ENCODE results near the gene MIOS.

The MIOS gene

GRCh38 chr7:7620644-7621210, 54.0 kb downstream of the MIOS start (continued):
- TF ChIP-seq, protein P1, sequence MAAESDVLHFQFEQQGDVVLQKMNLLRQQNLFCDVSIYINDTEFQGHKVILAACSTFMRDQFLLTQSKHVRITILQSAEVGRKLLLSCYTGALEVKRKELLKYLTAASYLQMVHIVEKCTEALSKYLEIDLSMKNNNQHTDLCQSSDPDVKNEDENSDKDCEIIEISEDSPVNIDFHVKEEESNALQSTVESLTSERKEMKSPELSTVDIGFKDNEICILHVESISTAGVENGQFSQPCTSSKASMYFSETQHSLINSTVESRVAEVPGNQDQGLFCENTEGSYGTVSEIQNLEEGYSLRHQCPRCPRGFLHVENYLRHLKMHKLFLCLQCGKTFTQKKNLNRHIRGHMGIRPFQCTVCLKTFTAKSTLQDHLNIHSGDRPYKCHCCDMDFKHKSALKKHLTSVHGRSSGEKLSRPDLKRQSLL (tag by site-specific recombination; IDR thresholded peaks at IDR 0.05) = no peak
- no peak for TF ChIP-seq ZNF24 (tag by site-specific recombination; IDR thresholded peaks at IDR 0.05)
- no peak for TF ChIP-seq SCRT2 (tag by site-specific recombination; IDR thresholded peaks at IDR 0.05)
- no peak for TF ChIP-seq ZNF223 (tag by site-specific recombination; IDR thresholded peaks at IDR 0.05)
- TF ChIP-seq ZNF184 (tag by site-specific recombination; IDR thresholded peaks at IDR 0.05) = no peak
- TF ChIP-seq, protein P2, sequence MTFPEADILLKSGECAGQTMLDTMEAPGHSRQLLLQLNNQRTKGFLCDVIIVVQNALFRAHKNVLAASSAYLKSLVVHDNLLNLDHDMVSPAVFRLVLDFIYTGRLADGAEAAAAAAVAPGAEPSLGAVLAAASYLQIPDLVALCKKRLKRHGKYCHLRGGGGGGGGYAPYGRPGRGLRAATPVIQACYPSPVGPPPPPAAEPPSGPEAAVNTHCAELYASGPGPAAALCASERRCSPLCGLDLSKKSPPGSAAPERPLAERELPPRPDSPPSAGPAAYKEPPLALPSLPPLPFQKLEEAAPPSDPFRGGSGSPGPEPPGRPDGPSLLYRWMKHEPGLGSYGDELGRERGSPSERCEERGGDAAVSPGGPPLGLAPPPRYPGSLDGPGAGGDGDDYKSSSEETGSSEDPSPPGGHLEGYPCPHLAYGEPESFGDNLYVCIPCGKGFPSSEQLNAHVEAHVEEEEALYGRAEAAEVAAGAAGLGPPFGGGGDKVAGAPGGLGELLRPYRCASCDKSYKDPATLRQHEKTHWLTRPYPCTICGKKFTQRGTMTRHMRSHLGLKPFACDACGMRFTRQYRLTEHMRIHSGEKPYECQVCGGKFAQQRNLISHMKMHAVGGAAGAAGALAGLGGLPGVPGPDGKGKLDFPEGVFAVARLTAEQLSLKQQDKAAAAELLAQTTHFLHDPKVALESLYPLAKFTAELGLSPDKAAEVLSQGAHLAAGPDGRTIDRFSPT (tag by site-specific recombination; IDR thresholded peaks at IDR 0.05) = no peak
- TF ChIP-seq ZNF654 (tag by site-specific recombination; IDR thresholded peaks at IDR 0.05; ENCODE audit: low read depth) = no peak
- no peak for TF ChIP-seq BCL6B (tag by site-specific recombination; IDR thresholded peaks at IDR 0.05)
- TF ChIP-seq ZNF626 (tag by site-specific recombination; IDR thresholded peaks at IDR 0.05) = no peak
- TF ChIP-seq, protein P3, sequence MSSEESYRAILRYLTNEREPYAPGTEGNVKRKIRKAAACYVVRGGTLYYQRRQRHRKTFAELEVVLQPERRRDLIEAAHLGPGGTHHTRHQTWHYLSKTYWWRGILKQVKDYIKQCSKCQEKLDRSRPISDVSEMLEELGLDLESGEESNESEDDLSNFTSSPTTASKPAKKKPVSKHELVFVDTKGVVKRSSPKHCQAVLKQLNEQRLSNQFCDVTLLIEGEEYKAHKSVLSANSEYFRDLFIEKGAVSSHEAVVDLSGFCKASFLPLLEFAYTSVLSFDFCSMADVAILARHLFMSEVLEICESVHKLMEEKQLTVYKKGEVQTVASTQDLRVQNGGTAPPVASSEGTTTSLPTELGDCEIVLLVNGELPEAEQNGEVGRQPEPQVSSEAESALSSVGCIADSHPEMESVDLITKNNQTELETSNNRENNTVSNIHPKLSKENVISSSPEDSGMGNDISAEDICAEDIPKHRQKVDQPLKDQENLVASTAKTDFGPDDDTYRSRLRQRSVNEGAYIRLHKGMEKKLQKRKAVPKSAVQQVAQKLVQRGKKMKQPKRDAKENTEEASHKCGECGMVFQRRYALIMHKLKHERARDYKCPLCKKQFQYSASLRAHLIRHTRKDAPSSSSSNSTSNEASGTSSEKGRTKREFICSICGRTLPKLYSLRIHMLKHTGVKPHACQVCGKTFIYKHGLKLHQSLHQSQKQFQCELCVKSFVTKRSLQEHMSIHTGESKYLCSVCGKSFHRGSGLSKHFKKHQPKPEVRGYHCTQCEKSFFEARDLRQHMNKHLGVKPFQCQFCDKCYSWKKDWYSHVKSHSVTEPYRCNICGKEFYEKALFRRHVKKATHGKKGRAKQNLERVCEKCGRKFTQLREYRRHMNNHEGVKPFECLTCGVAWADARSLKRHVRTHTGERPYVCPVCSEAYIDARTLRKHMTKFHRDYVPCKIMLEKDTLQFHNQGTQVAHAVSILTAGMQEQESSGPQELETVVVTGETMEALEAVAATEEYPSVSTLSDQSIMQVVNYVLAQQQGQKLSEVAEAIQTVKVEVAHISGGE (tag by site-specific recombination; conservative IDR thresholded peaks at IDR 0.05; ENCODE audit: low read depth) = no peak

DNA sequence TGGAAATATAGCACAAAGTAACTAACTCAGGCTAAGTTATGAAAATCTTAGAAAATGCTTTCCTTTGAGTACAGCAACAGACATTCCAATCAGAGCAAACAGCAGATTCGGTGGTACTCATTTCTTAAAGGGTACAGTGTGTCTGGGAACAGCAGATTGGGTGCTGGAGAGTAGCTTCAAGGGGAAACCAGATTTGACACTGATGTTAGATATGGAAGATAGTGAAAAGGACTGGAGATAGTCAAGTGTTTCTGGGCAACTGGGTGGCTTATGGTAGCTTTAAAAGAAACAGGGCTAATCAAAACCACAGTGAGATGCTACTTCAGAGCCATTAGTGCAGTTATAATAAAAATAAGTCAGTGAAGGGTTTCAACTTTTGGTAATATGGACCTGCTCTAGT, 61.8 kb downstream of the MIOS start:
- no peak for TF ChIP-seq ZNF677 (tag by site-specific recombination; IDR thresholded peaks at IDR 0.05)
- TF ChIP-seq YY2 (tag by site-specific recombination; IDR thresholded peaks at IDR 0.05) = no peak
- TF ChIP-seq ZFHX2 (tag by site-specific recombination; conservative IDR thresholded peaks at IDR 0.05) = no peak
- no peak for TF ChIP-seq PRDM2 (tag by site-specific recombination; IDR thresholded peaks at IDR 0.05; ENCODE audit: borderline replicate concordance)
- no peak for TF ChIP-seq ZNF692 (tag by site-specific recombination; IDR thresholded peaks at IDR 0.05)
- CTCF ChIA-PET = no interaction called here
- H3K4me1 ChIP-seq (ENCODE audit: control insufficient read depth, insufficient read depth, low read length) = no peaks in the 10 kb centered on the region
- H3K4me3 ChIP-seq (ENCODE audit: low read depth, low read length) = no peak overlapping the region
- no peaks in the 10 kb centered on the region; a peak in 1 of 3 replicates for H3K36me3 ChIP-seq (ENCODE audit: control insufficient read depth in 2 of 2, insufficient read depth in 1 of 2, low read length in 2 of 2)
- H3K9me3 ChIP-seq (ENCODE audit: control insufficient read depth, insufficient read depth, low read depth, low read length) = no peaks in the 10 kb centered on the region
- no peak overlapping the region for H3K27ac ChIP-seq (ENCODE audit: extremely low read depth, low read depth, low read length)
- POLR2A ChIA-PET = no interaction called here
